H1 (cell line): ENCODE measurements around the gene FBXW2. TPM values are rescaled to one million over a fixed set of nuclear protein-coding genes. Genes with fewer than 3 reads are reported as not detected.

Experiments
- CBX8 ChIP-seq: fragments of 300-800, 300-1000 bp; sonication (generic); IDR thresholded peaks from 2 replicates; pipeline ENCODE4 v1.7.1; 2016; ENCODE audit warnings: low read depth, low read length, borderline replicate concordance
- GTF2F1 ChIP-seq: IDR thresholded peaks from 2 replicates; pipeline ENCODE4 v1.6.1; 2012; ENCODE audit warnings: low read depth, low read length, improper control_type of control experiment, borderline replicate concordance
- RFX5 ChIP-seq: IDR thresholded peaks from 2 replicates; pipeline ENCODE4 v1.6.1; 2011; ENCODE audit warnings: low read depth, low read length, improper control_type of control experiment, borderline replicate concordance
- SP4 ChIP-seq: IDR thresholded peaks from 2 replicates; pipeline ENCODE4 v1.6.1; 2012; ENCODE audit warnings: low read length, inconsistent platforms
- TBP ChIP-seq: IDR thresholded peaks from 2 replicates; pipeline ENCODE4 v1.6.1; 2011; ENCODE audit warnings: low read depth, low read length, improper control_type of control experiment
- USF2 ChIP-seq: IDR thresholded peaks from 2 replicates; pipeline ENCODE4 v1.6.1; 2011; ENCODE audit warnings: low read length, improper control_type of control experiment
- polyA plus RNA-seq, 7 experiments: library from polyadenylated mRNA; depleted of rRNA in 3 of 7; stranded (reverse) in 5 of 7; unstranded in 2 of 7; fragments of >200 nt in 5 of 7; fragments of 200-250 nt in 2 of 7; gene quantifications; 1 replicate in 5 of 7; 2 replicates in 1 of 7; 4 replicates in 1 of 7; pipeline versions ENCODE4 v1.2.1 to v1.2.3, GENCODE V29; 2011 to 2013; ENCODE audit warnings: missing spikeins in 2 of 7, mixed read lengths in 2 of 7
- total RNA-seq: library from RNA; stranded (reverse); fragmentation: NEBNext Ultra II Directional; extraction: Animal tissue kit (Norgen Biotek cat#: 25700); gene quantifications from 2 replicates; pipeline ENCODE4 v1.2.1, GENCODE V29; 2021

The FBXW2 gene
- total and polyA plus RNA-seq, 2 of the 8 experiments (the other 6 are each of a cell fraction or from before 2014, with no cell fraction given), result 19.2 to 65.3 TPM

DNA sequence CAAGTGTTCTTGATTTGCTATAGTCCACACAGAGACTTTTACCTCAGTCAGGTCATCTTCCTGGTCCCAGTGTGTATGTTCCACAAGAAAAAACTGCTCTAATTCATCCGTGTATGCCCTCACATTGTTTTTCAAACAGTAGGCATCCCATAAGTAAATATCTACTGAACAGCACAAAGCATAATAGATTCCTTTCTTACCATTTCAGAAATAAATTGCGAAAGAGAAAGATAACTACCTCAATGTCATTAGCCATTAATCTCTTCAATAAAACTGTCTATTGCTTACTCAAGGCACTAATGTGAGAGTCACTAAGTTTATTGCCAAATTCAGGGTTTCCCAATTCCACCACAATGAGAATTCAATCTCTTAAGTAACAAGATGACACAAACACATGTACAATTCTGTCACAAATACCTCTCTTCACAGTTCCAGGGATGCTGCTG lies 9.6 kb downstream of the FBXW2 start (continued):
- TF ChIP-seq USF2 (no peak), GTF2F1 (no peak), SP4 (no peak), RFX5 (no peak), TBP (no peak), CBX8 (no peak)
